Activated CD8-positive, alpha-beta T cell treated with anti-CD3 and anti-CD28 coated beads, Interleukin-2, amount 10 ng/mL, durations not matched to agents 7 days and 5 days (primary cell): ENCODE measurements around the gene MYOM1. TPM values are rescaled to one million over a fixed set of nuclear protein-coding genes. Genes with fewer than 3 reads are reported as not detected.

Experiments
- ATAC-seq: fragments of 150-1000 bp; cut with Tn5 transposase; one replicate; pipeline ENCODE4 v1.10.0; 2021; ENCODE audit warnings: moderate library complexity
- CTCF ChIA-PET: fragments of 350-600 bp; sonication (Branson Sonifier 250); formaldehyde crosslinking; loops from one replicate; lab custom pipeline; 2021; ENCODE audit warnings: antibody characterized with exemption; lab: Charles Lee
- POLR2A ChIA-PET: fragments of 350-600 bp; sonication (Branson Sonifier 250); formaldehyde crosslinking; loops from one replicate; lab custom pipeline; 2021; ENCODE audit warnings: antibody characterized with exemption; lab: Charles Lee
- DNase-seq: peaks from one replicate; pipeline ENCODE4 v3.0.0-alpha.2; 2020
- H3K27ac Mint-ChIP-seq: one replicate; pipeline ENCODE4 v1.8.0; 2021; ENCODE audit warnings: mild to moderate bottlenecking, mixed read lengths
- H3K27me3 Mint-ChIP-seq: one replicate; pipeline ENCODE4 v1.8.0; 2021; ENCODE audit warnings: low read depth, mixed read lengths
- H3K36me3 Mint-ChIP-seq: one replicate; pipeline ENCODE4 v1.8.0; 2021; ENCODE audit warnings: low read depth, mixed read lengths
- H3K4me1 Mint-ChIP-seq: one replicate; pipeline ENCODE4 v1.8.0; 2021; ENCODE audit warnings: low read depth, mixed read lengths
- H3K4me3 Mint-ChIP-seq: one replicate; pipeline ENCODE4 v1.8.0; 2021; ENCODE audit warnings: mild to moderate bottlenecking, mixed read lengths
- H3K9me3 Mint-ChIP-seq: one replicate; pipeline ENCODE4 v1.8.0; 2022; ENCODE audit warnings: mixed read lengths; ENCODE audit not compliant: insufficient read depth
- total RNA-seq, 2 experiments: library from RNA; stranded (reverse); gene quantifications; one replicate each; pipeline ENCODE4 v1.2.3, GENCODE V29; 2021

MYOM1 gene
- total RNA-seq, 2 experiments from 2014 or later: 1.3 to 1.5 TPM

DNA sequence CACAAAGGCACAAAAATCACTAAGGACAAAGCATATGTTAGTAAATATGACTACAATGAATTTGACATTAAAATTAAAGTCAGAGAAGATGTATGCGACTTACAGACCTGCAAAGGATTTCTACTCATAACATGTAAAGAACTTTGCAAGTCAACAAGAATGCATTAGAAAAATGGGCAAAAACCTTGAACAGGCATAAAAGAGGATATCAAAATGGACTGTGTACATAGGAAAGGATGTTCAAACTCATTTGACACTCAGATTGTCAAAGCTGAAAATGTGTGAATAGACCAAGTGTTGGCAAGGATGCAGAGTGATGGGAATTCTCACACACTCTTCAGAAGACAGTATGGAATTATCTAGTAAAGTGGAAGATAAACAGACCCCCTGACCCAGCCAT, 94.9 kb downstream of the MYOM1 start:
- peaks cover 2% of the 10 kb centered on the region for H3K27me3 Mint-ChIP-seq
- H3K4me3 Mint-ChIP-seq: no peak overlapping the region
- no peaks in the 10 kb centered on the region for H3K9me3 Mint-ChIP-seq
- H3K4me1 Mint-ChIP-seq: peaks cover 10% of the 10 kb centered on the region
- H3K27ac Mint-ChIP-seq: no peak overlapping the region
- CTCF ChIA-PET: interaction anchor here (1.2 to 1.5 kb wide), 2 partner anchors 62 to 63 kb away, joined by 3 to 4 read pairs; no protein-coding TSS in a partner anchor
- DNase-seq (no peak), ATAC-seq (no peak)
- H3K36me3 Mint-ChIP-seq: no peaks in the 10 kb centered on the region
- POLR2A ChIA-PET: no interaction called here

DNA sequence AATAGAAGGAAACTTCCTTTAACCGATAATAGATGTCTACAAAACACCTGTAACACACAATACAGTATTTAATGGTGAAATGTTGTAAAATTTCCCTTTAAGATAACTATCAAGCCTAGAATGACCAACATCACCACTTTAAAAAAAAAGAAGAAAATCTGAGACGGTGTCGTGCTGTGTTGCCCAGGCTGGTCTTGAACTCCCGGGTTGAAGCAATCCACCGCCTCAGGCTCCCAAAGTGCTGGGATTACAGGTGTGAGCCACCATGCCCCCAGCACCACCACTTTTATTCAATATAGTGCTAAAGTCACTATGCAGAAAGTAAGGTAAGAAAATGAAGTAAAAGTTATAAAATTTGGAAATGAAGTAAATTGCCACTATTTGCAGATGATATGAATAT, 96.9 kb downstream of the MYOM1 start:
- H3K4me1 Mint-ChIP-seq: no peaks in the 10 kb centered on the region
- ChIA-PET POLR2A (no interaction called here), CTCF (no interaction called here)
- no peaks in the 10 kb centered on the region for H3K9me3 Mint-ChIP-seq
- ATAC-seq: no peak
- H3K36me3 Mint-ChIP-seq: no peaks in the 10 kb centered on the region
- peaks cover 2% of the 10 kb centered on the region for H3K27me3 Mint-ChIP-seq
- H3K4me3 Mint-ChIP-seq: no peak overlapping the region
- H3K27ac Mint-ChIP-seq: no peak overlapping the region
- no peak for DNase-seq

DNA sequence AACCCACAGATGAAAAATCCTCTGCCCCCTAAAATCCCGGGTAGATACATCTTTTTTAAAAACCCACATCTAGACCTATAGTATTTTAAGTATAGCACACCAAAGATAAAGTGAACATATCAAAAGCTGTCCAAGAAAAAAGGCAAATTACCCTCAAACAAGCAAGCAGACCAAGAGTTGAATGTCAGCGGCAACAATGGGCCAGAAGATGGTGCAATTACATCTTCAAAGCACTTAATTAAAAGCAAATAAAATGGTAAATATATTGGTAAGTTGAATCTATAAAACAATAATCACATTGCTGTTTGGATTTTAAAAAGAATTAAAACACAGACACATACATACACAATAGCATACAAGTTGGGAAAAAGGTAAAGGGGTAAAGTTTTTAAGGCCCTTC, 98.5 kb downstream of the MYOM1 start:
- ATAC-seq (no peak), DNase-seq (no peak)
- Mint-ChIP-seq H3K27me3 (peaks cover 2% of the 10 kb centered on the region), H3K27ac (no peak overlapping the region), H3K36me3 (no peaks in the 10 kb centered on the region), H3K4me3 (no peak overlapping the region), H3K9me3 (no peaks in the 10 kb centered on the region), H3K4me1 (no peaks in the 10 kb centered on the region)
- ChIA-PET POLR2A (no interaction called here), CTCF (no interaction called here)

DNA sequence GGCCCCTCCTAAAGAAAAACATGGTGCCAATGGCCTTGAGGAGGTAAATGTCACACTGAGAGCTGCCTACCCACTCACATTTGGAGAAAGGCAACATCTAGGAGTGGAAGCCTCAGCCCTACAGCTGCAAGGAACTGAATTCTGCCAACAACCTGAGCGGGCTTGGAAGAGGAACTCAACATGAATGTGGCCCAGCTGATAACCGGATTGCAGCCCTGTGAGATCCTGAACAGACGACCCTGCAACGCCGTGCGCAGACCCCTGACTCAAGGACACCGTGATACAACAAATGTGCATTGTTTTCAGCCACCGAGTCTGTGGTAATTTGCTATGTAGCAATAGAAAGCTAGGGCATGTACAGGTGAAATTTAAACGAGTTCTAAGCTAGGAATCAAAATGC, 99.4 kb downstream of the MYOM1 start:
- ChIA-PET POLR2A (no interaction called here), CTCF (no interaction called here)
- Mint-ChIP-seq H3K9me3 (no peaks in the 10 kb centered on the region), H3K27me3 (peaks cover 2% of the 10 kb centered on the region), H3K4me1 (no peaks in the 10 kb centered on the region), H3K4me3 (no peak overlapping the region), H3K36me3 (no peaks in the 10 kb centered on the region), H3K27ac (no peak overlapping the region)
- ATAC-seq: no peak
- no peak for DNase-seq

DNA sequence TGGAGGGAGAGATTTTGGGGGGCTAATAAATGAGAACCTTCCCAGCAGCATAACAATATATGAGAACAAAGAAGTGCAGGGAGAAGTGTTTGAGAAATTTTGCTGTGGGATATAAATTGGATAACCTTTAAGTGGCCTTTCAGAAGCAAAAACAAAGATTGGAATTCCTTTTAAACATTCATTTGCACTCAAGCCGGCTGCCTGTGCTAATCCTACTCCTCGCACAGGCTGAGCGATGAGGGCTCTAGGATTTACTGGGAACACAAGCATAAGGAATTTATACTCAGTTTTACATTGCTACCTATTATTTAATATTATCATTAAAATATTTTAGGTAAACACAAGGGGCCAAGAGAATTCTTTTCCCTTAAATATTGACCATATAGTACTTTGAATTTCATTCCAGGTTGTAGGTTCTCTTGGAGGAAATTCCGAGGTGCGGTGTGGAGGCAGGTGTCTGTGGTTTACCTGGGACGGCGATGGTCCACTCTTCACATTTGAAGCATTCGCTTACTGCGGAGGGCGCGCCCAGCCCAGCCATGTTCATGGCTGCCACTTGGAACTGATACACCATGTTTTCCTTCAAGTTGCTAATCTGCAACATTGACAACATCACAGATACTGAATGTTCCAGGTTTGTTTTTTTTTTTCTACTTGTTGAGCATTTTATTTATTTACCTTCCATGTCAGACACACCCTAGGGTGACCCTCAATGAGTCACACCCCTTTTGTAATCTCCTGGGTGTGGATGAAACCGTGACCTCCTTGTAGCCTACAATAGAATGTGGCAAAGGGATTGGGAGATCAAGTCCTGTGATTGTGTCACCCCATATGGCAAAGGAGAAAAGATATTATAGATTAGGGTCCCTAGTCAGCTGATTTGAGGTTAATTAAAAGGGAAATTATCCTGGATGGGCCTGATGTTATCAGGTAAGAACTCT, 100.1 kb downstream of the MYOM1 start:
- no peak for ATAC-seq
- ChIA-PET POLR2A (no interaction called here), CTCF (no interaction called here)
- Mint-ChIP-seq H3K27me3 (peaks cover 2% of the 10 kb centered on the region), H3K27ac (no peak overlapping the region), H3K4me1 (no peaks in the 10 kb centered on the region), H3K36me3 (no peaks in the 10 kb centered on the region), H3K9me3 (no peaks in the 10 kb centered on the region), H3K4me3 (no peak overlapping the region)
- DNase-seq: no peak

DNA sequence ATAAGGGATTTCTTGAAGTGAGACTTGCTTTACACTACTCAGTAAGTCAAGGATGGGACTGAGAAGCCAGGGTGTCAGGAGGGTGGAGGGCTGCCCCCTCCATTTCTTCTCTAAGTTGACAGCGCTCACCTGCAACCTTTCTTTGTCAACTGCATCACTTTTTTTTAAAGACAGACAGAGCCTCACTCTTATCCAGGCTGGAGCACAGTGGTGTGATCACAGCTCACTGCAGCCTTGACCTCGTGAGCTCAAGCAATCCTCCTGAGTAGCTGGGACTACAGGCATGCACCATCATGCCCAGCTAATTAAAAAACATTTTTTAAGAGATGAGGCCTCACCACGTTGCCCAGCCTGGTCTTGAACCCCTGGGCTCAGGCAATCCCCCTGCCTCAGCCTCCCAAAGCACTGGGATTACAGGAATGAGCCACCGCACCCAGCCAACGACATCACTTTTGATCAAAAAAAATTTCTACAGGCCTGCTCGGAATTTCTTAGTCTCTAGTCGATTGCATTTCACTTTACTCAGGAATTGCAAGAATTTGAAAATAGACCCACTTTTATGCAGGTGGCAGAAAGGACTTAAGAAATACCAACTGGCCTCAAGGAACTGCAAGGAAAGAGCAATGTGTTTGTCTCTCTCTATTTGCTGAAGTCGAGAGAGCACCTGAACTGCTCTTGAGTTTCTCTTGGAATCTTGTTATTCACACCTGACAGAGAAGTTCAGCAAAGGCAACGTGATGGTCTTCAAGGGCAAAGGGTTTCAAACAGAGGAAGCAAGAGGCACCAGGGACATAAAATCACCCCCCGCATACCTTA, 101.4 kb downstream of the MYOM1 start:
- no peak overlapping the region for H3K27ac Mint-ChIP-seq
- POLR2A ChIA-PET: no interaction called here

DNA sequence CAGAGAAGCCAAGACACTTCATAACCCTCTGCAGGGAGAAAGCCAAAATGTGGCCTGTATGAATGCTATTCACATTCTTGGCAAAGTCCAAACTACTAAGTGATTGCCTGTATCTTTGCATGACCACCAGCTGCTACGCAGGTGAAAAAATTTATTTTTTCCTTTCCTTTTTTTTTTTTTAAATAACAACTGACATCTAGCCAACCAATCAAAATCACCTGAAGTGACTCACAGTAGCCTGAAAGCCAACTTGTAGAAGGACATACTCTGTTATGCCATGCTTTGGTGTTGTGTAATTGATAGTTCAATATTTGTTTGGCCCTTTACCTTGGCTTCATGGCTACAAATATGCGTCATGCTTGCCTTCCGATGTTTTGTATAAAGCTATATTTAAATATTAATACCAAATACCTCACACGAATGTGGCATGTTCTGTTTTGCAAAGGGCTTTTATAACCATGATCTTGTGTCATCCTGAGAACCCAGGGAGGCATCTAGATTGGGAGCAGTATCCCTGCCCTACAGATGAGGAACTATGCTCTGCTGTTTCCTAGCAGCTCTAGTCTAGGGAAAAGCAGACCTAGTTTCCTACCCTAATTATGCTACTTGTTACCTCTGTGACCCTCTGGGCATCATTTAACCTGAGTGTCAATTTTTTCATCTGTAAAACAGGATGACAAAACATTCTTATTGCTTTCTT, 102.1 kb downstream of the MYOM1 start:
- H3K36me3 Mint-ChIP-seq: no peaks in the 10 kb centered on the region
- H3K9me3 Mint-ChIP-seq: no peaks in the 10 kb centered on the region
- ATAC-seq (no peak), DNase-seq (no peak)
- H3K4me3 Mint-ChIP-seq: no peak overlapping the region
- CTCF ChIA-PET: interaction anchor here (0.9 to 3.6 kb wide), 3 partner anchors 11 to 36 kb away, joined by 3 to 22 read pairs (median 16); no protein-coding TSS in a partner anchor
- POLR2A ChIA-PET: interaction anchor here (0.7 kb wide), 1 partner anchor 55 kb away, joined by 3 read pairs; no protein-coding TSS in a partner anchor
- H3K27ac Mint-ChIP-seq: no peak overlapping the region
- H3K27me3 Mint-ChIP-seq: peaks cover 2% of the 10 kb centered on the region
- H3K4me1 Mint-ChIP-seq: no peaks in the 10 kb centered on the region

More for the DNA sequence above, 101.4 kb downstream of the MYOM1 start:
- Mint-ChIP-seq H3K4me3 (no peak overlapping the region), H3K9me3 (no peaks in the 10 kb centered on the region), H3K36me3 (no peaks in the 10 kb centered on the region), H3K27me3 (peaks cover 2% of the 10 kb centered on the region), H3K4me1 (no peaks in the 10 kb centered on the region)
- CTCF ChIA-PET: interaction anchor here (3.2 to 3.6 kb wide), 2 partner anchors 11 to 14 kb away, joined by 16 to 22 read pairs; no protein-coding TSS in a partner anchor
- ATAC-seq (no peak), DNase-seq (no peak)

DNA sequence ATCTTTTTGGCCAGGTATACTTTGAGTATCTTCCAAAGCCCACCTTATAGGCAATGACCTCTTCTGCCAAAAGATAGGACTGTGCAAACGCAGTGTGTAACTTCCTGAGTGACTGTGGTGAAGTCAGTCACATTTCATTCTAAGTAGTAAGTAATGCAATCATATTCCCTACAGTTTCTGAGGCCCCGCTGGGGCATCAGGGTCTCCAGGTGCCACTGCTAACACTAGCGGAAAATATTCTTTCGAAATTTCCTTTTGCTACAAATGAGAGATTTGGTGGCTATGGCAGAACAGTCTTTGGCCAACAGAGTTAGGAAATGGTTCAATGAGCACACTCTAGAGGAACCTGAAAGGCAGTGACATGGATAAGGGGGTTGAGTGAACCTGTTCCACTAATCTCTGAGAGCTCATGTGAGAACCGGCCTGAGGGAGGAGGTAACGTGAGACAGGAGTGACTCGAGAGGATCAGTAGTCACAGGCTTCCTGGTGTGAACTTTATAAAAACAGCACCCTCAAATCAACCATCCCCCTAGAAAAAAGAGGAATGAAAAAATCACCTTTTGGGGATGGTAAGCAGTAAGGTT, 104.2 kb downstream of the MYOM1 start:
- CTCF ChIA-PET: interaction anchor here (3.2 to 3.6 kb wide), 2 partner anchors 11 to 14 kb away, joined by 16 to 22 read pairs; no protein-coding TSS in a partner anchor

DNA sequence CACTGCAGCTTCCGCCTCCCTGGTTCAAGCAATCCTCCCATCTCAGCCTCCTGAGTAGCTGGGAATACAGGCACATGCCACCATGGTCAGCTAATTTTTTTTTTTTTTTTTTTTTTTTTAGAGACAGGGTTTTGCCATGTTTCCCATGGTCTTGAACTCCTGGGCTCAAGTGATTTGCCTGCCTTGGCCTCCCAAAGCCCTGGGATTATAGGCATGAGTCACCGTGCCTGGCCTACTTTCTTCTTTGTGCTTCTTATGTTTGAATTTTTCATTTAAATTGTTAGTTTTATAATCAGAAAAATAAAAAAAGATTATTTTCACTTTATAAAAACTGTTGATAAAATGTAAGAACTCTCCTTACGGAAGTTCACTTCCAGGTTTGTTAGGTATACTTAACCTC, 105.3 kb downstream of the MYOM1 start:
- POLR2A ChIA-PET: no interaction called here
- no peaks in the 10 kb centered on the region for H3K9me3 Mint-ChIP-seq

More for the DNA sequence above, 104.2 kb downstream of the MYOM1 start:
- no peak for ATAC-seq
- POLR2A ChIA-PET: no interaction called here
- Mint-ChIP-seq H3K4me1 (no peaks in the 10 kb centered on the region), H3K9me3 (no peaks in the 10 kb centered on the region), H3K27me3 (no peaks in the 10 kb centered on the region), H3K4me3 (no peak overlapping the region), H3K36me3 (no peaks in the 10 kb centered on the region), H3K27ac (no peak overlapping the region)
- no peak for DNase-seq

DNA sequence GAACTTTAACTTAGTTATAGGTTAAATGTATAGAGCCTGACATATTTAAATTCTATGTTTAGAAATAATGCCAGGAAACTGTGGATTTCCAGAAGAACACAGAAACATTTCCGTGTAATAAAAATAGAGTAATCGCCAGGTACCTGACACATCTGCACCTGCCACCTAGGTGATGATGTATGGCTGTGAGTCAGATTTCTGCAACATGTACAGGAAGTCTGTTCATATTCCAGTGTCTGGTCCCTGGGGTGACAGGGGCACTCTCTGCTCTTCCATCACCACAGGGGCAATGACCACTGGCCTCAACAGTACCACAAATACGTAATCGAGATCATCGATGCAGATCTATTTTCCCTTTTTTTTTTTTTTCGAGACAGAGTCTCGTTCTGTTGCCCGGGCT, 105.7 kb downstream of the MYOM1 start:
- ATAC-seq (no peak), DNase-seq (no peak)
- H3K4me1 Mint-ChIP-seq: no peaks in the 10 kb centered on the region
- H3K27me3 Mint-ChIP-seq: no peaks in the 10 kb centered on the region
- H3K36me3 Mint-ChIP-seq: no peaks in the 10 kb centered on the region
- H3K4me3 Mint-ChIP-seq: no peak overlapping the region
- H3K9me3 Mint-ChIP-seq: no peaks in the 10 kb centered on the region
- ChIA-PET POLR2A (no interaction called here), CTCF (no interaction called here)
- H3K27ac Mint-ChIP-seq: no peak overlapping the region

More for the DNA sequence above, 105.3 kb downstream of the MYOM1 start:
- Mint-ChIP-seq H3K27me3 (no peaks in the 10 kb centered on the region), H3K36me3 (no peaks in the 10 kb centered on the region), H3K4me3 (no peak overlapping the region), H3K27ac (no peak overlapping the region), H3K4me1 (no peaks in the 10 kb centered on the region)
- ATAC-seq: no peak
- CTCF ChIA-PET: interaction anchor here (3.6 kb wide), 1 partner anchor 15 kb away, joined by 22 read pairs; no protein-coding TSS in a partner anchor
- DNase-seq: no peak
